HG02840 (cell line): ENCODE results near the gene FBXL22.

Experiments used
- ATAC-seq: cut with Tn5 transposase; IDR thresholded peaks from one replicate; pipeline ENCODE4 v1.9.1; 2021; ENCODE audit warnings: mild to moderate bottlenecking, moderate library complexity, moderate number of reproducible peaks; ENCODE audit not compliant: unreplicated experiment, low FRiP score

FBXL22 gene

GRCh38 chr15:63597038-63597790, at the start of gene FBXL22:
TSS of gene FBXL22 (plus strand) at chr15:63597387. CDS start at chr15:63597393, 6 bp downstream.
- no peak for ATAC-seq

- ATAC-seq, result no peak
Observed at GRCh38 chr15:63551400-63551799, 45.8 kb upstream of the FBXL22 start.

- ATAC-seq, result no peak
Observed at GRCh38 chr15:63553388-63553791, 43.8 kb upstream of the FBXL22 start.

- ATAC-seq, result no peak
Observed at GRCh38 chr15:63554337-63554927, 42.8 kb upstream of the FBXL22 start.

GRCh38 chr15:63555507-63555906, 41.7 kb upstream of the FBXL22 start:
- no peak for ATAC-seq

GRCh38 chr15:63556246-63556645, 40.9 kb upstream of the FBXL22 start:
- no peak for ATAC-seq

GRCh38 chr15:63556736-63557135, 40.5 kb upstream of the FBXL22 start:
- no peak for ATAC-seq

- no peak for ATAC-seq
Observed at GRCh38 chr15:63559753-63560152, 37.4 kb upstream of the FBXL22 start.

- no peak for ATAC-seq
Observed at GRCh38 chr15:63560741-63561448, 36.3 kb upstream of the FBXL22 start.

- ATAC-seq, result no peak
Observed at GRCh38 chr15:63564093-63564492, 33.1 kb upstream of the FBXL22 start.

GRCh38 chr15:63565536-63566186, 31.5 kb upstream of the FBXL22 start:
- no peak for ATAC-seq

GRCh38 chr15:63572749-63573464, 24.3 kb upstream of the FBXL22 start:
- ATAC-seq, result no peak

GRCh38 chr15:63573533-63573932, 23.7 kb upstream of the FBXL22 start:
- no peak for ATAC-seq

- no peak for ATAC-seq
Observed at GRCh38 chr15:63575312-63575711, 21.9 kb upstream of the FBXL22 start.

GRCh38 chr15:63576441-63576840, 20.7 kb upstream of the FBXL22 start:
- no peak for ATAC-seq

- no peak for ATAC-seq
Observed at GRCh38 chr15:63582179-63582578, 15.0 kb upstream of the FBXL22 start.

GRCh38 chr15:63582718-63583426, 14.3 kb upstream of the FBXL22 start:
- no peak for ATAC-seq

- no peak for ATAC-seq
Observed at GRCh38 chr15:63586790-63587189, 10.4 kb upstream of the FBXL22 start.

GRCh38 chr15:63587527-63587926, 9.7 kb upstream of the FBXL22 start:
- ATAC-seq, result no peak

- no peak for ATAC-seq
Observed at GRCh38 chr15:63588826-63589225, 8.4 kb upstream of the FBXL22 start.
